Stimulated activated naive CD4-positive, alpha-beta T cell (primary cell): ENCODE results near the gene MRPL53.
A peak's percentile ranks its signal among the peaks of the same experiment; 100 is the strongest.

Source experiments
- DNase-seq, 6 experiments: peaks; one replicate each; lab custom pipeline; 2025; lab: John Stamatoyannopoulos, UW

The MRPL53 gene

GRCh38 chr2:74454654-74455511 lies 17.6 kb downstream of the MRPL53 start, which contains the start of gene INO80B:
INO80B (plus strand) TSS chr2:74455087; CDS start chr2:74455117, 30 bp downstream.
- DNase-seq, result peak; percentile 93 to 97 (median 96)

GRCh38 chr2:74450570-74451190 lies 21.8 kb downstream of the MRPL53 start:
- no peak for DNase-seq

- DNase-seq, result no peak
Measured at GRCh38 chr2:74448771-74449170, 23.7 kb downstream of the MRPL53 start.

GRCh38 chr2:74447230-74447999 lies 25.1 kb downstream of the MRPL53 start:
- DNase-seq, result no peak

- DNase-seq, result no peak
Measured at GRCh38 chr2:74444498-74445318, 27.8 kb downstream of the MRPL53 start.

- peak in 1 of 6 experiments; percentile 6 for DNase-seq
Measured at GRCh38 chr2:74442483-74443297, 29.8 kb downstream of the MRPL53 start.

GRCh38 chr2:74441690-74442482 lies 30.6 kb downstream of the MRPL53 start, which contains the start of gene RTKN:
RTKN (minus strand) TSS chr2:74441937; CDS start chr2:74441816, 121 bp downstream.
- DNase-seq, result peak in 2 of 6 experiments; percentile 21 to 40

- no peak for DNase-seq
Measured at GRCh38 chr2:74441170-74441689, 31.2 kb downstream of the MRPL53 start.

- peak in 3 of 6 experiments; percentile 18 to 27 (median 22) for DNase-seq
Measured at GRCh38 chr2:74440378-74441169, 31.9 kb downstream of the MRPL53 start.

- no peak for DNase-seq
Measured at GRCh38 chr2:74439803-74440377, 32.6 kb downstream of the MRPL53 start.

GRCh38 chr2:74439373-74439772 lies 33.1 kb downstream of the MRPL53 start:
- no peak for DNase-seq

- no peak for DNase-seq
Measured at GRCh38 chr2:74438248-74438647, 34.2 kb downstream of the MRPL53 start.

- DNase-seq, result no peak
Measured at GRCh38 chr2:74436848-74437695, 35.4 kb downstream of the MRPL53 start.

- no peak for DNase-seq
Measured at GRCh38 chr2:74436111-74436805, 36.2 kb downstream of the MRPL53 start.

GRCh38 chr2:74430502-74430901 lies 42.0 kb downstream of the MRPL53 start:
- DNase-seq, result no peak
